Endometrial microvascular endothelial cells (primary cell): ENCODE measurements around the gene PFKL. TPM values are rescaled to one million over a fixed set of nuclear protein-coding genes. Genes with fewer than 3 reads are reported as not detected.

Experiments used
- in situ Hi-C: cut with HindIII; loops from 2 replicates; pipeline ENCODE4 v1.10.0; 2017; ENCODE audit warnings: low sequenced_read_pairs, low pct_unique_long_range_greater_than_20kb; ENCODE audit errors: inconsistent ontology term
- total RNA-seq: library from RNA; depleted of rRNA; stranded (reverse); fragments of >200 nt; gene quantifications from one replicate; pipeline ENCODE4 v1.2.3, GENCODE V29; 2015; ENCODE audit errors: inconsistent ontology term

PFKL gene
- 154 TPM for total RNA-seq

DNA sequence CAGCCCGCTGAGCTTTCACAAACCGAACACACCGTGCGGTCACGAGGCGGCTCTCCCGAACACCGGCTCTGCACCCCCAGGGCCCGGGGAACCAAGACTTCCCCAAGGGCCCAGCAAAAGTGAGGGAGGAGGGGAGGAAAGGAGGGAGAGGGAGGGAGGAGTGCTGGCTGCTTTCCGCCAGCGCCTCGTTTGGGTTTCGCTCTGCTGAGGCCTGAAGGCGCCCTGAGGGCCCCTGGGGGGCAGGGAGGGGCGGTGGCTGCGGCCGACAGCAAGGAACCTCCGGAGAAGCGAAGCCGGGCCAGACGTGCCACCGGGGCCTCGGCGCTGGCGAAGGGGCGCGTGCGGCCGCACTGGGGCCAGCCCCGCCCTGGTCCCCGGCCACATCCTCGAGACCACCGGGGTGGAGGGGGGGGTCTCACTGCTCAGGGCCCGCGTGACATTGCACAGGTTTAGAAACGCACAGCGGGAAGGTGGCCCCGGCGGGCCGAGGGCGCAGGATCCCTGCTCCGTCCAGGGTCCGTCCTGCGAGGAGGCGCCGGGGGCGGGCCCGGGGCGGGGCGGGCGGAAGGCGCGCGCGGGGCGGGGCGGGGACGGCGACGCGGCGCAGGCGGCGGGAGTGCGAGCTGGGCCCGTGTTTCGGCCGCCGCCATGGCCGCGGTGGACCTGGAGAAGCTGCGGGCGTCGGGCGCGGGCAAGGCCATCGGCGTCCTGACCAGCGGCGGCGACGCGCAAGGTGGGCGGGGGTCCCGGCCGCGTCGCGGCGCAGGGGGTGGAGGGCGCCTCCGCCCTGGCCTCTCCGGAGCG, at the start of gene PFKL:
Gene PFKL, plus strand, starts transcription at position 596 of the 804 bp plus-strand sequence. Its CDS starts 53 bp downstream, at position 649.
- in situ Hi-C loops, result no loop called here

DNA sequence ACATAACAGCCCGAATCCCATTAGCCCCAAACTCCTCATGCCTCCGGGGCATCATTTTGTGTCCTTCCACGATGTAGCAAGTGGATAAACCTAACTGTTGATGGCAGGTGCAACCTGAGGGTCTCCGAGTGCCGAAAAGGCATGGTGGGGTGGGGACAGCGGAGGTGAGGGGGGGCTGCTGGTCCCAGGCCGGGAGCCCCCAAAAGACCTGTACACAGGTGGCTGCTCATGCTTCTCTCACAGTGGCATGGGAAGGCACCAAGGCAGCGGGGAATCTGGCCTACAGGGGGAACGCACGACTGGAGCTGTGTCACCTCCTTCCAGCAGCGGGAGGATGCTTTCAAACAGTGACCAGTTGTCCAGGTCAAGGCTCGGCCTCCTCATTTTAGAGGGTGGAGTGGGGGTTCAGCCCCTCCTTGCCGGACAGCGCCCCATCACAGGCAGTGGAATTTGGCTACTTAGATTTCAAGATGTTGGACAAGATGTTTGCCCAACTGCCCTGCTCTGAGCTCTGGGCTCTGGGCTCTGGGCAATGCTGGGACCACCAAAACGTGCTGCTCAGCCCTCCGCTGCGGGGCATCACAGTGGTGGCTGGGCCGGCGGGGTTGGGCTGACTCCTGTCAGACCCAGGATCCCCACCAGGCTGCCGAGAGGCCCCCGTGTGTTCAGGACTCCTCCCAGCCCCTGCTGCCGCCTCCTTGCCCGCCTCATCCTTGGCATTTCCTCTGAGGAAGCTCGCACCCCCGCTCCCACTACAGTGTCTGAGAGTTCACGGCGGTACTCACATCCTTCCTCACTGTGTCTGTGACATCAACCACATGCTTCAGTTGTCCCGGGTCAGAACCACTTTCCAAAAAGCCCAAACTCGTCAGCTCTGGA, 45.8 kb upstream of the PFKL start:
- in situ Hi-C loops, result no loop called here

DNA sequence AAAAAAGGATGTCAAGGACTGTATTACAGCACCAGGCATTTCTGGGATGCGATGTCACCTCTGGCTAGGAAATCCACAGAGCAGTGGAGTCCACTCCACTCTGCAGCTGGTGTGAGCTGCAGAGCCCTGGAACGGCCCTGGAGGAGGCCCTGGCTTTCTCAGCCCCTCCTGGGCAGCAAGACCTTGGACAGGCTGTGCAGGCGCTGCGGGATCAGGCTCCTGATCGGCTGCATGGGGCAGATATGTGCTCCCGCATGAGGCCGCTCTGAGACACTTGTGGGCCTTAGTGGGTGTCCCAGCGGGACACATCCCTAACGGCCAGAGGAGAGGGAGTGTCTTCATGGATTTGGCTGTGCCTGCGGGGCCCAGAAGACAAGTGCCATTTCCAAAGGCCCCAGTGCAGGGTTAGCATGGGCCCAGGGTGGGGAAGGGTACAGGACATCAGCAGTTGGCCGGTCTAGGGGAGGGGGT, 44.3 kb upstream of the PFKL start:
- in situ Hi-C loops, result no loop called here

DNA sequence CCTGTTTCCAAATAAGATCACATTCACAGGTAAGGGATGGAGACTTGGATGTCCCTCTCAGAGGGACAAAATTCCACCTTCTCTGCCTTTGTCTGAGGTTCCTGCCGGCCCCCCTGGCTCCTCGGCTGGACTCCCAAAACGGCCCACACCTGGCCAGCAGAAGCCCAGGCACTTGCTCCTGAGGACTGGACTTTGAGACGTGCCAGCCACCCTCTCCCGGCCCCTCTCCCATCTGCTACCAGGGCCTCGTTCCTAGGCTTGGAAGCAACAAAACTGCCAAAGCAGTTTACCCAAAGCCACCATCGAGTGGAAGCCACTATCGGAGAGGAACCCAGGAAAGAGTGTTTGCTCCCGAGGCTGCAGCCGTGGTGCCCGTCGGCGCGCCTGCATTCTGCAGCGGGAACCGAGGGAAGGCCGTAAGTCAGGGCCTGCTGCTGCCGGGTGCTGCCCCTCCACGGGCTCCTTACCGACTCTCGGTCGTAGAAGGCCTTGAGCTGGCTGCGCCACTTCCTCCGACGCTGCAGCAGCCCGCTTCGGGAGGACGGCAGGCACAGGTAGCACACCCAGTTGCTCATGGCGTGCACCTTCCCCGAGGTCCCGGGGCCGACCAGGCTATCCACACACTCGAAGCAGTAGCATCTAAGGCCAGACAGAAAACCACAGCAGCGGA, 41.7 kb upstream of the PFKL start:
- in situ Hi-C loops, result no loop called here

DNA sequence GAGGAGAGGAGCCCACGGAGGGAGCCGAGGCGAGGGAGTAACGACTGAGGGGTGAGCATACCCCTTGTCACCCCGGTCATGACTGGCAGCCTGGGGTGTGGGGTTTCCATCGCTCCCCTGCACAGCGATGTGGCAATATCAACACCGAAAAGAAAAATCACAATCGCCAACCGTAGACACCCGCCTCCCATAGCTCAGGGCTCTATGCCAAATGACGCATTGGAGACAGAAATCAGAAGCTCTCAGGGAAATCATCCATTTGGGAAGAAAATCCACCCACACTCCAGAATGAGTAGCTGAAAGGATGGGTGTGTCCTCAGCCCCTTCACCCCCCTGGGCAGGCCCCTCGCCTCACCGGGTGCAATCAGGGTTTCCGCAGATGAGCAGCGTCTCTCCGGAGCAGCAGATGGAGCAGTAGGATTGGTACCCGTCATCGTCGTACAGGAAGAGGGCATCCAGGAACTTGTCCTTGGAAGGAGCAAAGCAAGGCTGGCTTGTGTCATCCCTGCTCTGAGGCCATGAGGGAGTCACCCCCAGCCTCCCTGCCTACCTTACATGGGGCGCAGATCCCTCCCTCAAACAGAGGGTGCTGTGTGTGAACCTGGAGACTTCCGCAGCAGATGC, 40.7 kb upstream of the PFKL start:
- in situ Hi-C loops, result no loop called here

DNA sequence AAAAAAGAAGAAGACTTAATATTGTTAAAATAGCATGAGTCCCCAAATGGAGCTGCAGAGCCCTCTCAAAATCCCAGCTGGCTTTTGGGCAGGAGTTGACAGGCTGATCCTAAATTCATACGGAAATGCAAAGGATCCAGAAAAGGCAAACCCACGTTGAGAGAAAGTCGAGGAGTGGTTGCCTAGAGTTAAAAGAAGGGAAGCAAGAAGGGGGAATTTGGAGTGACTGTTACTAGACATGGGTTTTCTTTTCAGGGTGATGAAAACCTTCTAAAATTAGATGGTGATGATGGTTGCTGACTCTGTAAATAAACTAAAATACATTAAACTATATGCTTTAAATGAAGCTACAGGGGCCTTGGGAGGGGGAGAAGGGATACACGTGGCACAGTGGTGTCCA, 39.8 kb upstream of the PFKL start:
- in situ Hi-C loops, result no loop called here

DNA sequence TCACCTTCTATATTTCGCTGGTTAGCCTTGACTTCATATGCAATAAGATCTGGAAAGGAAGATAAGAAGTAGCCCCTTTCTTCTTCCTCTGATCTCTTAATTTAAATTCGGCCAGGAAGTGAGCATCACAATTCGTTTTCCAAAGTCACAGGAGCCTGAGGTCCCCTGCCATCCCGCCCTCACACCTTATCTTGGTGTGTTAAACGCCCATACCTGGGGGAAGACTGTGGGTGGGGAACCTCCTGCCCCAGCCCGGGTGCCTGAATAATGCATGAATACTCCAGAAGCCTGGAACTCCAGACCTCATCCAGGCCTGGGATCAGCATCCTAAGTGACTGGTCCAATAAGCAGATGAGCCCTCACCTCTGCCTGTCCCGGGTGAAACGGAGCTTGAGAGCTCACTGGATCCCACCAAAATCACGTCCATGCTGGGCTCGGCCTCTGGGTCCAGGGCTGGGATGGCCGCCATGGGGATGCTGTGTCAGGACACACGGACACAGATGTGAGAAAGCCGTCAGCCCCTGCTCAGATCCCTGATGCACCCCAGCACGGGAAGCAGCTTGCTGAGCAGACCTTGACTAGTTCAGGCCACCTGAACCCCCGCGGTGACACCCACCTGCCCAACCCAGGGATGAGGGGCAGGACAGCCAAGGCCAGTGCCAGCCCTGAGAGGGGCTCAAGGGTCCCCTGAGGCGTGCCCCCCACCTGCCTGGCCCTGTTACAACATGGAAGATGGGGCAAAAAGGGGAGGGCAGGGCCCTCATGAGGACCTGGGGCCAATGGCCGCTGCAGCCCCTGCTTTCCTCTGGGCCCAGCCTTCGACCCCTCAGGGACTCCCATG, 38.8 kb upstream of the PFKL start:
- in situ Hi-C loops, result no loop called here

DNA sequence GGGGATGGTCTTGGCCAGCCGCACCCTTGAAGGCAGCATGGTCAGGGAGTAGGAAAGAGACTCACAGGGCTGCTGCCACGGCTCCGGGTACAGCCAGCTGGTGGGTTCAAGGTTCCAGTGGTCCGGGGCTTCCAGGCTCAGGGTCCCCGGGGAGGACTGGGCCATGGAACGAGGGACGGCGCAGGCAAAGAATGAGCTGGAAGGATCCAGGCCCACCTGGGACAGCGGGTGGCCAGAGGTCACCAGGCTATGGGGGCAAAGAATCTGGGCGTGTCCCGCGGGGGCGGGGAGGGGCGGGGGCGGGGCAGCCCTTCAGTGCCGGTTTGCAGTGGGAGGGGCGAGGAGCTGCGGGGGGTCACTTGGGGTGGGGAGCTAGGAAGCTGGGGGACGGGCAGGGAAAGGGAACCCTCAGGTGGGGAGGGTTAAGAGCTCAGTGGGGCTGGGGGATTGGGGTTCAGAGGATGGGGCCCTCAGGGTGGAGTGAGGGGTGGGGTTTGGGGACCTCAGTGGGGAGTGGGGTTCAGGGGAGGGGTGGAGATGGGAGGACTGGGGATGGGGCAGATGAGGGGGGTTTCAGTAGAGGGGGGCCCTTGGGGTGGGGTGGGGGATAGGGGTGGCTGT, 38.1 kb upstream of the PFKL start, which contains the start of gene DNMT3L:
Gene DNMT3L, minus strand, starts transcription at position 223 of the 621 bp plus-strand sequence. CDS start 638 bp downstream, outside the sequence.
- in situ Hi-C loops, result no loop called here

DNA sequence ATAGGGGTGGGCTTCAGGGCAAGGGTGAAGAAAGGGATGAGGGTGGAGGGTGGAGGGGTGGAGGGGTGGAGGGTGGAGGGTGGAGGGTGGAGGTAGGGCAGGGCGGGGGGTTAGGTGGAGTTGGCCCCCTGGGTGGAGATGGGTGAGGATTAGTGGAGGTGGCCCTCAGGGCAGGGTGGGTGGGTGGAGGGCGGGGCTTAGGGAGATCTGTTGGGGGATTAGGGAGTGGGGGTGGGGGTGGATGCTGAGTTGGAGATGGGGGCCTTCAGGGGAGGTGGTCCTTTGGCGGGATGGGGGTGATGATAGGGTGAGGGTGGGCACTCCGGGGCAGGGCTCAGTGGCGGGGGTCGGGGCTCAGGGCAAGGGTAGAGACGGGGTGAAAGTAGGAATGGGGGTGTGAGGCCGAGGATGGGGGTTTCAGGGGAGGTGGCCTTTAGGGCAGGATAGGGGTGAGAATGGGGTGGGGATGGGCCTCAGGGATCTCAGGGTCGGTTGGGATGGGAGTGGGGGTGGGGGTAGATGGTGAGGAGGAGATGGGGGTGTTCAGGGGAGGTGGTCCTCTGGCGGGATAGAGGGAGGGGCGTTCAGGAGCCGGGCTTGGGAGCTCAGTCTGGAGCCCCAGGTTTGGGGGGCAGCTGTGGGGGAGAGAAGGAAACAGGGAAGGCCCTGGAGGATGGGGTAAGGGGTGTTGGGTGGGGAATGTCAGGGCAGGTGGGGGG, 37.4 kb upstream of the PFKL start:
- in situ Hi-C loops, result no loop called here

DNA sequence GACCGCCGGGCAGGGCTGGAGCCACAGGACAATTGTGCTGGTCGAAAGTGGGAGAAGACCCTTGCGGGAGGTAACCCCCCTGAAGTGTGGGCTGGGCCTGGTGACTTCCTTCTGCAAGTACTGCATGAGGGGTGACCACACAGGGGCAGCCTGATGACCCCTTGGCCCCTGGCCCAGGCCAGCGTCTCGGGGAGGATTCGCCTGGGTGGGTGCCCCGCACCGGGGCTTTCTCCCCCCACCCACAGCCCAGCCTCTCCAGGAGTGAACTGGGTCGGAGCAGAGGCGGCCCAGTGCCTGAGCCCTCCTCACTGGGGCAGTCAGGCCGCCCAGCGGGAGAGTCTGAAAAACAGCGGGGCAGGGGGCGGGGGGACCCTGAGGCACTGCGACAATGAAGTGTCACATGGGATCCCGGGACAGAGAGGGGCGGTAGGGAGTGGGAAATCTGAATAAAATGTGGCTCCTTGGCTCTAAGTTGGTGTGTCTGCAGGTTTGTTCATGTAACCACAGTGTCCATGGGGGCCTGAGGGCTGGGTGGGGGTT, 36.6 kb upstream of the PFKL start:
- in situ Hi-C loops, result no loop called here

DNA sequence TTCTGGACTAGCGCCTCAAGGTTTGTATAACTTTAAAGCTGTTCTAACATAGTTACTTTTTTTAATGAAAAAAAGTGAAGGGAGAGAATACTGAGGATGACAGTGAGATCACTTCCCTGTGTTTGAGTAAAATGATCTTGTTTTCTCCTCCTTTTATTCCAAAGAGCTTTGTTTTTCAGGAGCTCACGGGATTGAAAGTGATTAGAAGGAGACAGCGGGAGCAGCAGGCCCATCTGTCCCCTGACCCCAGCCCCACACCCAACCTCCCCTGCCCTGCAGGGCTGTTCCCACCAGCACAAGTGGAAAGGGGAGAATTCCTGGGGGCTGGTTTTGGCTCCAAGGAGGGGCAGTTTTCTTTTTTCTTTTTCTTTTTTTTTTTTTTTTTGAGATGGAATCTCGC, 36.1 kb upstream of the PFKL start:
- in situ Hi-C loops, result no loop called here

DNA sequence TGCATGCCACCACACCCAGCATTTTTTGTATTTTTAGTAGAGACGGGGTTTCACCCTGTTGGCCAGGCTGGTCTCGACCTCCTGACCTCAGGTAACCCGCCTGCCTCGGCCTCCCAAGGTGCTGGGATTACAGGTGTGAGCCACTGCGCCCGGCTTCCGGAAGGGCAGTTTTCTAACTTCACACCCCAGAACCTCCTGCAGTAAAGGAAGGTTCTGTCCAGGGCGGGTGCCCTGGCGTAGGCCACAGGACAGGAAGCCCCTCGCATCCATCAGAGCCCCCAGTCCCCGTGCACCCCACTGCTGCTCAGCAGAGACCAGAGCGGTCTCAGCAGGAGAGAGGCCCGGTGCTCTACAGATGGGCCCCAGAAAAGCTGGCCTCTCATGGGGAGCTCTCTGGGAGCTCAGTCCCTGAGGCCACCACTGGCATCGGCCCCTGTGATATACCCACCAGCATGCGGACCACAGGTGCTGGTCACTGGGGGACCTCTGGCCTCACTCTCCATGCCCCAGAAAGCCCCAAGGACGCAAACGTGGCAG, 34.1 kb upstream of the PFKL start:
- in situ Hi-C loops, result no loop called here

DNA sequence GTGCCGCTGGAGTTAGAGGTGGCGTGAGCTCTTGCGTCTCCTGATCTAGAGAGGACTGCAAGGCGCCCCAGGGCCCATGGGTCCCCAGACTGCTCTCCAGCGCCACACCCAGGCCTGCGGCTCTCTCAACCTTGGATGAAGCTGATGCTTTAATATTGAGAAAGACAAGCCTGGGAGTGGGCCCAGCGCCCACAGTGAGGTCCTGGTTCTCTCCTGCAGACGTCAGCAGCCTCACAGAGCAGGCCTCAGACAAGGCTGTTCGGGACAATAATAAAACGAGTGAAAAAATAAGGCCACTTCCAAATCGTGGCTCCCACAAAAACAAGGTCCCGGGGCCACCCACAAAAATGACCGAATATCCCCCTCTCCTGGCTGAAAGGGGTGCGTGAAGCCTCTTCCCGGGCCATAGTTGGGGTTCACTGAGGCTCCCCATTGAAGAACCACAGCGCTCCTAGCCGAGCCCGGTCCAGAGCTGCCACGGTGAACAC, 32.2 kb upstream of the PFKL start:
- in situ Hi-C loops, result no loop called here

DNA sequence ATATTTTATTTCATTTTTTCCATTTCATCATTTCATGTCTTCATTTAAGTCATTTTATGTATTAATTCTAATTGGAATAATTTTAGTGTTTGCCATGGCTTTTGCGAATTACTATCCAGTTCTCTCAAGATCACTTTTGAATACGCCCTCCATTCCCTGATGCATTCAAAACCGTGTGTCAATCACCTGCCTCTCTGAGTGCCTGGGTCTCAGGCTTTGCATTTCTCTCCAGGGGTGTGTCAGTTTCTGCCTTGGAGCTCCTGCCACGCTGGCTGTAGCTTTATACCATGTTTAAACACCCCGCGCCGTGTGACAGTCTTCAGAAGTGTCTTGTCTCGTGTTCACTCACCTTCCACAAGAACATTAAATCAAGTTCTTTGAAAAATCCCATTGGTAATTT, 30.8 kb upstream of the PFKL start:
- in situ Hi-C loops, result no loop called here

DNA sequence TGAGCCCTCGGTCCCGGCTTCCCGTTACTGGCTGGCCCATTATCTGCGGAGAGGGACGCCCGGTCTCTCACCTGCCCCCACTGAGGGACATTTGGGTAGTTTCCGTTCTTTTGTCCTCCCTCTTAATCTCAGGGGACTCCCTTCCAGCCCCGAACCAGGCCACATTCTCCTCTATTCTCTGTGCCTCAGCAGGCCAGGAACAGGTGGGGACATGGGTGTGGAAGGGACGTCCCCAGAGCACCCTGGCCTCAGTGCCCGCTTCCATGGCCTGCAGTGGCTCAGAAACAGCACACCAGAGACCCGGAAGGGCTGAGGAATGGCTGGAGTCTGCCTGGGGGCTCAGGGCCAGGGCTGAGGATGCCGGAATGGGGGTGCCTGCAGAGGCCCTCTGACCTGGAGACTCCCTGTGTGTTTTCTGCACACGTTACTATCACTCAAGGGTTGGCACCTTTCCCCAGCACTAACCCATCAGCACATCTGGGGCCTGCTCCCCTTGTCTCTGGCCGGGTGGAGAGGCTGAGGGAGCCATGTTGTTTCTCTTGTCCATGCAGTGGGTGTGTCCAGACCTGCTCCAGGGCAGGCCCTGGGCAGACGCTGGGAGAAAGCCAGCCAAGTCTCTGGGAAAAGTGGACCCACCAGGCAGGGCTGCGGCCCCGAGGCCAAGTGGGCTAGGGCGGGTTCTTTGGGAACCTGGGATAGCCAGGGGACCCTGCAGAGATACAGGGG, 28.1 kb upstream of the PFKL start:
- in situ Hi-C loops, result no loop called here
